ENCODE data around the gene RP9.

Gene RP9, protein sequence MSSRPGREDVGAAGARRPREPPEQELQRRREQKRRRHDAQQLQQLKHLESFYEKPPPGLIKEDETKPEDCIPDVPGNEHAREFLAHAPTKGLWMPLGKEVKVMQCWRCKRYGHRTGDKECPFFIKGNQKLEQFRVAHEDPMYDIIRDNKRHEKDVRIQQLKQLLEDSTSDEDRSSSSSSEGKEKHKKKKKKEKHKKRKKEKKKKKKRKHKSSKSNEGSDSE

DNA sequence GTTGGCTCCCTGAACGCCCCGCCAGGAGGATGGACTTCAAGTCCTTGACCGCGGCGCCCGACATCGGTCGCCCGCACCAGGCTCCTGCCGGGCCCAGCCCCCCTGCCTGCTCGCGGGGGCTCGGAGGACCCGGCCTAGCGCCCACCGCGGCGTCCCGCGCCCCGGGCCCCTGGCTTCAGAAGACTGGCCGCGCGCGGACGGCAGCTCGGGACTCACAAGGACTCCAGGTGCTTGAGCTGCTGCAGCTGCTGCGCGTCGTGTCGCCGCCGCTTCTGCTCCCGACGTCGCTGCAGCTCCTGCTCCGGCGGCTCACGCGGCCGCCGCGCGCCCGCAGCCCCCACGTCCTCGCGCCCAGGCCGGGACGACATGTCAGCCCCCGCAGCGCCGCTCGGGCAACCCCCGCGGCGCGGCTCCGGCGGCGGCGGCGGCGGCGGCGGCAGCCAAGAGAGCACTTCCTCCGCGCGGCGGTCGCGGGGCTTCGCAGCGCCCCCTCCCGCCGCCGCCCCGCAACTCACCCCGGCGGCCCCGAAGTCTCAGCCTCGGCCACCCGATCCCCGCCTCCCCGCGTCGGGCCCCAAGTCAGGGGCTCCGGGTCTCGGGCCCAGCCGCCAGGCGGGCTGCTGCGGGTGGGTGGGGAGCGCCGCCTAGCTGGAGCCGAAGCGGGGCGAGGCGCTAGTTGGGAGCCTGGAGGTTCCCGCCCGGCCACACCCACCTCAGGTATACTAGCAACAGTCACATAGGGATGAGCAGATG is at the start of gene RP9:
RP9 (minus strand) TSS at position 400 of the 753 bp plus-strand sequence; CDS start at position 368, 32 bp downstream.
- DNase-seq (ENCODE audit: low read depth): peak; percentile 31

DNA sequence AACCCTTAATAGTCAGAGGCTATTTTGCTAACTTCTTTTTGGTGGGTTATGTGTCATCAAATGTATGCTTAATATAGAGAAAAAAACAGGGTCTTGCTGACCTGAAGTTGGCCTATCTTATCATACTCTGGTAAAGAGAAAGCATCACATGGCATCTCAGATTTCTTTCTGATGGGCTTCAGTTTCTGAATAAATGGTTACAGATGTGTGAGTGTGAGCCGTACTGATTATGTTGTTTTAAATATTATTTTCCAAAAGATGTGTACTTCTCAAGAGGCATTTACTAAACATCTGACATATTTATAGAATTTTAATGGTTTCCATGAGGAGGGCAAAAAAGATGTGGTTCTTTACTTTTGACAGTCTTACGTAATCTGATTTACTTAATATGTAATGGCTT is 48.6 kb upstream of the RP9 start:
- DNase-seq (ENCODE audit: low read depth): no peak

DNA sequence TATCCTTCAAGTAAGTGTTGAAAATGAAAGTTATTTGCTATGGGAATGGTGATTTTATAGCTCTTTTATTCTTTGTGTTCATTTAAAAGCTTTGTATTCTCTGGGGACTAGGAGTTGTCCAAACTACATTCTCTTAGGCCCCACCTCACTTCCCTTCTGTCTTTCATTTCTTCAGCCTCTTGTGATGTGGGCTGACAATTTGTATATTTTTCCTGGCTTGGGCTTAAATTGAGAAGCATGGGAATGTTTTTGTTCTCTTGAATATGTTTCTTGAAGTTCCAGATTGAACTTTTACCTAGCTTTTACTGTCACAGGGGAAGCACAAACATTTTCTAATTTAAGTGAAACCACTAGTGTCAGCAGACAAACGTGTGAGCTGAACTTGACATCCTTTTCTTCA is 48.1 kb upstream of the RP9 start:
- peak; percentile 61 for DNase-seq (ENCODE audit: low read depth)

DNA sequence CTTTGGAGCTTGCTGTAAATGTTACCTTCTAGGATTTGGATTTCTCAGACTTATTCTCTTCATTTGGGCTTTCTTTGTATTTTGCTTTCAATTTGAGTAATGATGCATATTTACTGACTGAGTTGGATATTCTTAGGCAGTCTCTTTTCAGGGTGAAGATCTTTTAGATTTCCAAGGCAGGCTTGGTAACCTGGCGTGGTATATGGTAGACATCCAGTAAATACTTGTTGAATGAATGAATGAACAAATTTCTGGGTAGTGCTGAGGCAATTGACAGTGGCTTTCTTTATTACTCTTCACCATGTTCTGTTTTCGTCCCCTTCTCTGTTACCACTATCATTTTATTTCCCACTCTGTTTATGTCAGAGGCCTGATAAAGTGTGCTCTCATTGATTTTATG is 47.2 kb upstream of the RP9 start:
- DNase-seq (ENCODE audit: low read depth): no peak

DNA sequence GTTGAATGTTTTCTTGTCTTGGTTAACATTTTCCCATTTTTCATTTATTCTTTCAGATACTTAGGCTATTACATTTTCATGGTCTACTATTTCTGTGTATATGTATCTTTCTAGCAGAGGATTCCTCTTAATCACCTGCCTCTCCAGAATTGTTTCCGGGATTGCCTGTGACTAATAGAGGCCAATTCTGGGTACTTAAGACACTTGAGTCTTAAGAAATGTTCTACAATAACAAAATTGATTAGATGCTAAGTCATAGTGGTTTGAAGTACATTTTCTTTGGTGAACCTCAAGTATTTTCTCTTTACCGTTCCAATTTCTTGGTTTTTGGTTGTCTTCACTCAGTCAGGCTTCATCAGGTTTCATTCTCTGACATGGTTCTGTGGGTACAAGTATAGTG is 46.6 kb upstream of the RP9 start:
- DNase-seq (ENCODE audit: low read depth): peak; percentile 86

DNA sequence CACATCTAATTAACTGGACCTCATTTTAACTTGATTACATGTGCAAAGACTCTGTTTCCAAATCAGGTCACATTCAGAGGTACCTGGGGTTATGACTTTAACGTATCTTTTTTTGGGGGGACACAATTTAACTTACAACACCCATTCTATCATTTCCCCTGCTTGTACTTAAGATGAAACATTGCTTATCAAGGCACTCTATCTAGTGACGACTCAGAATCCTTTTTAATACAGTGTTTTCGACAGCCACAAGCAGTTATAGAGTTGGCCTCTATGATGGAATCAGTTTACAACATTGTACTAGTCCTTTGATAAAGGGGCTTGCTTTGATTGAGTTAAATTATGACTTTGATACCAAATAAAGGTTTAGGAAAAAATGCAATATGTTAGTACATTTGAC is 42.9 kb upstream of the RP9 start:
- no peak for DNase-seq (ENCODE audit: low read depth)

DNA sequence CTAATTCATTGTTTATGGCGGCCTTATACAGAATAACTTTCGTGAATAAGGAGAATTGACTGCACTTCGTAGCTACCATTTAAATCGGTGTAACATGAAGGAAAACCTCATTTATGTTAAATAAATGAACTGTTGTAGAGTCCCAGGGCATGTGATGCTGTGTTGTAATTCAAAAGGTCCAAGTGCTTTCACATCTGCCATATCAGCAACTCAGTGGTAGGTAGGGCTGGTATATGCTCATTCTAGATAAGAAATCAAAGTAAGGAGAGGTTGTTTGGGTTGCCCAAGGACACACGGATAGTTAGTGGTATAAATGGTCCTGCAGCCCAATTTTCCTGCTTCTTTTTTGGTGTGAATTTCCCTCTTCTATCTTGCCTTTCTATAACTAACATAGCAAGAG is 36.0 kb upstream of the RP9 start:
- no peak for DNase-seq (ENCODE audit: low read depth)

DNA sequence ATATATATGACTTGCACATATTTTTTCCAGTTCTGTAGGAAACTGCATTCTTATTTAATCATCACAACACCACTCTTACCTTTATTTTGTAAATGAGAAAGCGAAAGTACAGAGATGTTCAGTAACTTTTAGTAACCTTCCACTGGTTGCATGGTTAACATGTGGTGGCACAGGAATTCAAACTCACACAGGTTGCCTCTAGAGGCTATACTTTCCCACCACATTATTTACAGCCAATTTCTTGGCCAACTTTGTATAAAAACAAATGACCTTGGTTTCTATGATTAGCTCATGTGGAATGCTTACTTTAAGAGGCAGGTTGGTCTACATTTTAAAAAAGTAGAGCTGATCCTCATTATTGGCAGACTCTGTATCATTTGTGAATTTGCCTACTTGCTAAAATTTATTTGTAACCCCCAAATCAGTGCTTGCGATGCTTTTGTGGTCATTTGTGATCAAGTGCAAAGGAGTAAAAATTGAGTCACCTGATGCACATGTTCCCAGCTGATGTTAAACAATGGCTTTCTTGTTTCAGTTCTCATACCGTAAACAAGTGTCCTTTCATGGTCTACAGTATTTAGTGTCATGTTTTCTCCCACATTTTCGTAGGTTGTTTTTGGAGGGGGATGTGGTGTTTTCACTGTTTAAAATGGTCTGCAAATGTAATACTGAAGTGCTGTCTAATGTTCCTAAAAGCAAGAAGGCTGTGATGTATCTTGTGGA is 35.0 kb upstream of the RP9 start:
- no peak for DNase-seq (ENCODE audit: low read depth)

DNA sequence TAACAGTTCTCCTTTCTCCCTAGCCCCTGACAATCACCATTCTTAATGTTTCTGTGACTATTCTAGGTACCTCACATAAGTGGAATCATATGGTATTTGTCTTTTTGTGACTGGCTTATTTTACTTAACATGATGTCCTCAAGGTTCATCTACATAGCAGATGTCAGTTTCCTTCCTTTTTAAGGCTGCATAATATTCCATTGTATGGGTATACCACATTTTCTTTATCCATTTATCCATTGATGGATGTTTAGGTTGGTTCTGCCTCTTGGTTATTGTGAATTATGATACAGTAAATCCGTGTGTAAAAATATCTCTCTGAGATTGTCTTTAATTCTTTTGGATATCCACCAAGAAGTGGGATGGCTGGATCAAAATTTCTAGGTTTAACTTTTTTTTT is 33.4 kb upstream of the RP9 start:
- DNase-seq (ENCODE audit: low read depth): no peak

DNA sequence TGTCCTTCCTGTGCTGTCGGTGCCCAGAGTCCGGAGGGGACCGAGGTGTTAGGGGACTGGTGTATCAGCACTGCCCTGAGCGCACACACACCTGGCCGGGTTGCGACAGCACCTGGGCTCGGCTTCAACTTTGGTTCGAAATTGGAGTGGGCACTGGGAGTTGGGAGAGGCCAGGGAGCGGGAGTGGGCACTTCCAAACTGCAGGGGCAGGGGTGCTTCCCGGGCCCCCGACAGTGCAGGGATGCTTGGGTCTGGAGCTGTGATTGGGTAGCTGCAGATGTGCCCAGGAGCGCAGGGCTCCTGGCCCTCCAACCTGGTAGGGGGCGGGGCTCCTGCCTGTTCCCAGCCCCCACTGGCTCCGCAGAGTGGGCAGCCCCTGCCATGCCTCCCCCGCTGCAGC is 27.9 kb upstream of the RP9 start:
- no peak for DNase-seq (ENCODE audit: low read depth)

DNA sequence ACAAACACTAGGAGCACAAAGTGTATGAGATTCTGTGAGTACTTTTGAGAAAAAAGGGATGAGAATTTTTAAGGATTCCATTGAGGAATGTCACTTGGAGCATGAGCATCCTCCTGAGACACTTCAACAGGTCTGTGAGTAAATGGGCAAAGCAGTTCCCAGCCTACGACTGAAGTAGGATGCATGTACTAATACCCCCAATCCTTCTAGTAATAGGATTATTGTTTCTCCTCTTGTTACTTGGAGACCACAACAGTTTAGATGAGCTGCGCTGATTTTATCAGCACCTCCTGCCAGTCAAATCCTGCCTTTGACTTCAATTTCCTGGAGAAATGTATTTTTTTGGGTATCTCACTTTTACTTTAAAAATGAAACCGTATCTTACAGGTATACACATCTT is 21.0 kb upstream of the RP9 start:
- no peak for DNase-seq (ENCODE audit: low read depth)

DNA sequence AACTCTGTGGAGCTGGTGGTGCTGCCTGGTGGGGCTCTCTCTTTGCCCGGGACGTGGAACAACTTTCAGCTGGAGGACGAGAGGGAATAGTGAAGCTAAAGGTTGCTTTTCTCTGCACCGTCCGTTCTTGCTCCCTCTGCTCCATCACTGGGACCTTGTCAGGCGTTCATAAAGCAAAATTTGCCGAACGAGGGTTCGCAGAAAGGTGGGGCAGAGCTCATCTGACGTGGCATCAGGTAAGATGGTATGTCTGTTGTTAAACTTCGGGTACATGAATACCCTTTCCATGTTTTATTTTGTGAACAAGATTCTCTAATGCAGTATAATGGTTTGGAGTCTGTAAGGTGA is 20.6 kb upstream of the RP9 start:
- no peak for DNase-seq (ENCODE audit: low read depth)

DNA sequence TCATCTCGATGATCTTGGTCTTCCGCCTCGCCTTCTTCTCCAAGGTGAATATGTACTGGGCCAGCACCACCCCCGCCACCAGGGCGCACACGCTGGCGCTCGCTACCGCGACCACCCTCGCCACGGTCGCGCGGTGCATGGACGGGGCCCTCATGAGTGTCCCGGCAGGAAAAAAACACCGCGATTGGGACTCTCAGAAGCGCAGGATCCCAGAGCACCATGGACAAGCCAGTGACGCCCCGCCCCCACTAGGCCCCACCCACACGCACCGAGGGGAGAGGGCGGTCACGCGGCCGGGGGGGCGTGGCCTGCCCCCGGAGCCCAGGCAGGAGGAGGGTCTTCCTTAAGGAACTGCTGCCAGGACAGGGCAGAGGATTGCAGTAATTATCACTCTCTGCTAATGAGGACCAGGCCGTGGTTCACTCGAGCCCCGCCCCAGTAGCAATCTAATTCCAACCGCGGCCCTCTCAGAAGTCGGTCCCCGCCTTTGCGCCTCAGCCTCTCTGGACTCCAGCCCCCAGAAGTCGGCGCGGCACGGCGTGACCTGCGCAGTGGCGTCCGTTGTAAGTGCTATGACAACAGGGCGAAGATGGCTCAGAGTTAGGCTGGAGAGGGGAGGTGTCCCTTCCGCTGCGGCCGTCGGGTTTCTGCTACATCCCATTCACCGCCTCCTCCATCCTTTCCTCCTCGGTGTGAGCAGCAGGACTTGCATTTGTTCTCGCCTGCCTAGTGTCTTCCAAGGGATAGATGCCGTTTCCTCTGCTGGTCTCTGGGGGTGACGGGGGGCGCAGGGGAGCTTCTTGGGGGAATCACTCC is 20.0 kb upstream of the RP9 start, which contains the start of gene BBS9:
BBS9 (plus strand) TSS at position 575 of the 816 bp plus-strand sequence. CDS start 16,689 bp downstream, outside the sequence.
- DNase-seq (ENCODE audit: low read depth): peak; percentile 92

DNA sequence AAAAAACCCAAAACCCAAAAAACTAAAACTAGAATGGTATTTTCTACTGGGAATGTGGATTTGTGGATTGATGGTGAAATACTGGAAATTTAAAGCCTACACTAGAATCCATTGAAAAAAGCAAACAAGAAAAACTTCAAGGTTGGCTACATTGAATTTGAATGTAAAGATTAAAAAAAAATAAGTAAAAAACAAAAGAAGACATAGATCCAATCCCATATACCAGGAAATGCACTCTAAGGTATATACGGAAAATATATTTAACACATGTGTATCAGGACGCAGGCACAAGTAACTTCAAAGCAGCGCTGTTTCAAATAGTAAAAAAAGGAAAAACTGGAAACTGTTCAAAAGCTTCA is 19.4 kb upstream of the RP9 start:
- no peak for DNase-seq (ENCODE audit: low read depth)

DNA sequence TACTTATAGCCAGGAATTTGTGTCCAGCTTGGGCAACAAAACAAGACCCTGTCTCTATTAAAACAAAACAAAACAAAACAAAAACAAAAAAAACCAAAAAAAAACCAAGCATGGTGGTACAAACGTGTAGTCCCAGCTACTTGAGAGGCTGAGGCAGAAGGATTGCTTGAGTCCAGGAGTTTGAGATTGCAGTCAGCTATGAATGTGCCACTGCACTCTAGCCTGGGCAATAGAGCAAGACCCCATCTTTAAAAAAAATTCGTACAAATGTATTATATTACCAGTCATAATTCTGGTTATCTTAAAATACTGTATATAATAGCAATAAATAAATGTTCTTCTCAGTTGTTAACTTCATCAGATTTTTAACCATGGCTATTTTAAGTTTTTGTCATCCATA is 17.9 kb upstream of the RP9 start:
- DNase-seq (ENCODE audit: low read depth): no peak

DNA sequence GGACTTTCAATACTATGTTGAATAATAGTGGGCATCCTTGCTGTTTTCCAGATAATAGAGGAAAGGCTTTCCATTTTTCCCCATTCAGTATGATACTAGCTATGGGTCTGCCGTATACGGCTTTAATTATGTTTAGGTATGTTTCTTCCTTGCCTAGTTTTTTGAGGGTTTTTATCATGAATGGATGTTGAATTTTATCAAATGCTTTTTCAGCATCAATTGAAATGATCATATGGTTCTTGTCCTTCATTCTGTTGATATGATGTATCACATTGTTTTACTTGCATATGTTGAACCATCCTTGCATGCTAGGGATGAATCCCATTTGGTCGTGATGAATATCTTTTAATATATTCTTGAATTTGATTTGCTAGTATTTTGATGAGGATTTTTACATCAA is 9.2 kb upstream of the RP9 start:
- no peak for DNase-seq (ENCODE audit: low read depth)

DNA sequence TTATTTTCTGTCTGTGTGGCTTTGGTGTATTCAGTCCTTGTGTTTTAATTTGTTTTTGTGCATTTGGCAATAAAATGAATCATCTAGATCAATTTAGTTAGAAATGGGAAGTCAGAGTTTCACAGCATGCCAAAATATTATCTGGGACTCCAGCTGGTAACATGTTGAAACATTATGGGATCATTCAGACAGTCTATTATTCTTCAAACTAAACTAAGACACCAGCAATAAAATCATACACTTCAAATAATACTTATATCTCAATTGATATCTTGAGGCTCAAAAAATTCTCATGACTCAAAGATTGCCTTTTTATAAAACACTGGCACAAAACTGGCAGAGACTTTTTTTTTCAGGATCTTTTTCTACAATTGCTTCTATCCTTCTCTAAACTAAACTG is 5.8 kb upstream of the RP9 start:
- no peak for DNase-seq (ENCODE audit: low read depth)

DNA sequence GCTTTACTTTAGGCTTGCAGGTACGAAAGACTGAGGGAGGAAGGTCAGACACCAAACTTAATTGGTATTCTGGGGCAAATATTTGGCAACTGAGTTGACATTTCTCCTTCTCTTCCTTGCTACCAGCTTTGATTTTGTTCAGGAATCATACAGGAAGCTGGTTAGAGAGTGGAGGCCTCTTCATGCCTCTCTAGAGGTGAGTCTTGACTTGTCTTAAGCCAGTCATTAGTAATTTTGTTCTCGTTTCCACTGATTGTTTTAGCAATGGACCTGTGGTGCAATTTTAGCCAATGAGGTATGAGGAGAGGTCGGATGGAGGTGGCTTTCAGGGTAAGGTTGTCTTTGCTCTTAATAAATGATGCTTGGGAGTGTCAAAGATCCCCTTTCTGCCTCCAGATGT is 2.4 kb upstream of the RP9 start:
- DNase-seq (ENCODE audit: low read depth): no peak

DNA sequence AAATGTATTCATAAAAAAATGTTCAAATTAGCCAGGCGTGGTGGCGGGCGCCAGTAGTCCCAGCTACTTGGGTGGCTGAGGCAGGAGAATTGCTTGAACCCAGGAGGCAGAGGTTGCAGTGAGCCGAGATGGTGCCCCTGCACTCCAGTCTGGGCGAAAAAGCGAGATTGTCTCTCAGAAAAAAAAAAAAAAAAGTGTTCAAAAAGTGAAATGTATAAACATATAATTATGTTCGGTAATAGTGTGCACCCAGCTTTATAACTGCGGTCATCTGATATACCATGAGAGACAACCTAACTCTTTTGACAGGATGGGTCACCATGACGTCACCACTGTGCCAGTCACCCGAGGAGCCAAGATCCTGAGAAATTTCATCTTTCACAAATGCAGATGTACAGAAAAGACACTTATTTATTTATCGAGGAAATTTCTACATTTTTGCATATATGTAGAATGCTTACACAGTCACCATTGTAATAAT is 594 bp upstream of the RP9 start:
- DNase-seq (ENCODE audit: low read depth): no peak

DNA sequence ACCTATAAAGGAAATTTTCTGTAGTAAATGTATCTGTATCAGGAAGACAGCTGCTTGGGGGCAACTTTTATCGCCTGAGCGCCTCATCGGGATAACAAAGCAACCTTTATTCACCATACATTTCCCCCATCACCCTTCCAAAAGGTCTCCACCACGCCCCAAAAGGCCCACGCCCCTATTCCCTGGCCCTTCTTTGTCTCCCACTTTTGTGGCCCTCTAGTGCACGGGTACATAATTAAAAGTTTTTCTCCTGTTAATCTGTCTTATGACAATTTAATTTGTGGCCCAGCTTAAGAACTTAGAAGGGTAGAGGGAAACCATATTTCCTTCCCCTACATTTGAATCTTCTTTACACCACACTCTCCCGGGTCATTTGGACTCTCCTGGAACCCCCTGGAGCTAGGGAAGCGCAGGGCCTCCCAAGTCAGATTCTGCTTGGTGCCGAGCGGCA is 625 bp downstream of the RP9 start:
- DNase-seq (ENCODE audit: low read depth): no peak

DNA sequence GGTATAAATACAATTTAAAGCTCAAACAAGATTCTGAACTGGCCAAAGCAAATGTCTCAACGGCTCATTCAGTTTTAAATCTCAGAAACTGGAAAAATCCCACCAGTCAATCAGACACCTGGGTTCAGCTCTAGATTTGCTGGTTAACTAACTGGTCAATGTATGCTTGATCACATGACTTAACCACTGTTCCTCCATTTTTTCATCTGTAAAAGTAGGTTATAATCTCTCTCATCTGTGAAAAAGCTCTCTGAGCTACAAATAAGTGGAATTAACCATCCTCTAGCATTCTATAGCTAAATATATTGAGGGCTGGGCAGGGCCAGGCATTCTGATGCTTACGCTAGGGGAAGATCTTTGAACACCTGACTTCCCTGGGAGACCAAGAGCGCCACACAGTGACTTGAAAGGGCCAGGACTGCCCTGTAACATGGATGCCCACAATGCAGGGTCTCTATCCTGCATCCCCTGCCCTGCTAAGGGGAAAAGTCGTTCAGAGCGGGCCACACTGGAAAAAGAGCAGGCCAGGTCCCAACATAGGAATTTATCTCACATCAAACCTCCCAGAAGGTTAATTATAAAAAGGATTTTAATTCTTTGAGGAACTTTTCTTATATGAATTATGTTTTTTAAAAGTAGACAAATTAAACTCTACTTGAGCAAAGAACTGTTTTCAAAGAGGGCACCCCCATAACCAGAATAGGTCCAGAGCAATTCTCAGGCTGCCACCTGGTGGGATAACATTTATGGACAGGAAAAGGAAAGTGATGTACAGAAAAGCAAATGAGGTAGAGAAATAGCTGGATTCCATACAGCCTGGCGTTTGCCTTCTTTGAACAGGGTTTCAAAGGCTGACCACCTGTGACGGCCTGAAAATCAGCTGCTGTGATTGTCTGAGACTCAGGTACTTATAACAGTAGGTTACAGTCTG is 1.8 kb downstream of the RP9 start:
- DNase-seq (ENCODE audit: low read depth): no peak
